NB4 (cell line): ENCODE results near the gene KRT6A.

Experiments used
- POLR2A ChIP-seq: IDR thresholded peaks from 2 replicates; pipeline ENCODE4 v1.6.1; 2011; ENCODE audit warnings: mild to moderate bottlenecking; ENCODE audit not compliant: insufficient read length; ENCODE audit errors: extremely low read depth
- TF ChIP-seq, protein P1 (sequence below): IDR thresholded peaks from one replicate; pipeline ENCODE4 v1.5.1; 2012; ENCODE audit warnings: low read depth, low read length

DNA sequence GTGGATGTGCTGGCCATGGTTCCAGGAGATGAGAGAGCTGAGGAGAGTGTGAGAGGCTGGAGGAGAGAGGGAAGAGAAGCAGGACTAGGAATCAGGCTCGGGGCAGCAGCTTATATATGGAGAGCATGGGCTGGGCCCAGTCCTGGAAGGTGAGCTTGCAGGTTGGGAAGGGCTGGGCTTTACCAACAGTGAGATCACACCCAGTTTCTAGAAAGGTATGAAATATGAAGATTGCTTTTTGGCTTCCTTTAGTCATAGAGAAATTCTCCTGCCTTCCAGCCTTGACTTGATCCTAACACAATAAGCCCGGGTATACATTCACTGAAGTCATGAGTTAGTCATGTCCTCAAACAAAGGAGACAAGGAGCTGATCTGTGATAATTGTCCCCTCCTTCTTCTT, at the start of gene KRT6A:
- no peak for TF ChIP-seq POLR2A
- TF ChIP-seq, protein P1, sequence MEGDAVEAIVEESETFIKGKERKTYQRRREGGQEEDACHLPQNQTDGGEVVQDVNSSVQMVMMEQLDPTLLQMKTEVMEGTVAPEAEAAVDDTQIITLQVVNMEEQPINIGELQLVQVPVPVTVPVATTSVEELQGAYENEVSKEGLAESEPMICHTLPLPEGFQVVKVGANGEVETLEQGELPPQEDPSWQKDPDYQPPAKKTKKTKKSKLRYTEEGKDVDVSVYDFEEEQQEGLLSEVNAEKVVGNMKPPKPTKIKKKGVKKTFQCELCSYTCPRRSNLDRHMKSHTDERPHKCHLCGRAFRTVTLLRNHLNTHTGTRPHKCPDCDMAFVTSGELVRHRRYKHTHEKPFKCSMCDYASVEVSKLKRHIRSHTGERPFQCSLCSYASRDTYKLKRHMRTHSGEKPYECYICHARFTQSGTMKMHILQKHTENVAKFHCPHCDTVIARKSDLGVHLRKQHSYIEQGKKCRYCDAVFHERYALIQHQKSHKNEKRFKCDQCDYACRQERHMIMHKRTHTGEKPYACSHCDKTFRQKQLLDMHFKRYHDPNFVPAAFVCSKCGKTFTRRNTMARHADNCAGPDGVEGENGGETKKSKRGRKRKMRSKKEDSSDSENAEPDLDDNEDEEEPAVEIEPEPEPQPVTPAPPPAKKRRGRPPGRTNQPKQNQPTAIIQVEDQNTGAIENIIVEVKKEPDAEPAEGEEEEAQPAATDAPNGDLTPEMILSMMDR: no peak
